HUDEP-2 (cell line): ENCODE results near the gene TSC1.

Experiments
- DNase-seq, 76 experiments: peaks; one replicate each; lab custom pipeline; 2025; ENCODE audit not compliant: unreplicated experiment in 76 of 76; lab: John Stamatoyannopoulos, UW

Gene TSC1

GRCh38 chr9:132873403-132873802, 71.0 kb downstream of the TSC1 start:
- DNase-seq = no peak

DNA sequence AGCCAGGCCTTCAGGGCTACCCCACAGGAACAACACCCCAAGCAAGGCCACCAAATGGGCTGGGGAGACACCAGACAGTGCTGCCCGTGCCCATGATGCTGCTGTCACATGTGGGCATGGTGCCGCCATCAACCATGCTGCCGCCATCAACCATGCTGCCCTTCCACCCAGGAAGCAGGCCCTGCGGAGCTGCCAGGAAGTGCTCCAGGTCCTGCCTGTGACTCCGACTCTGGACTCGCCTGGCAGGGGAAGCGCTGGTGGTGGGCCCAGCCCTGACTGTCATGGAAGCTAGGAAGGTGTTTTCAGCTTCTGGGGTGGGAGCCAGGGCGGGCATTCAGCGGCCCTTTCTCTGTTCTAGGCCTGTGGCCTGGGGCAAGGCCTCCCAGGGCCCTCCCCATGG, 75.2 kb downstream of the TSC1 start:
- DNase-seq = no peak

GRCh38 chr9:132866898-132867297, 77.5 kb downstream of the TSC1 start:
- DNase-seq = no peak

DNA sequence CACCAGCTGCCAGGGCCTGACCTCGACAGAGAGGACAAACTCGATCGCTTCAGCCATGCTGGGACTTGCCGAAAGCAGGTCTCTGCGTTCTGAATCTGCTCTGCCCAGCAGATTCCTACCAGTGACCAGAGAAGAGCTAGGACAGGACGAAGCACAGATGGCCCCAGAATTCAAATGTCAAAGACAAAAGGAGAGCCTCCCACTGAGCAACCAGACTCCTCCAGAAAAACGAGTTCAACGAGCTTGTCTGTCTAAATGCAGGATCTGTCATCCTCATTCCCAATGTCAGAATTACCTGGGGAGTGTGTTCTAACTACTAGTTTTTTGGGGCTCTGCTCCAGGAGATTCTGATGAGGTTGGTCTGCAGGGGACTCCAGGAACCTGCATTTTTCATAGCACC, 79.7 kb downstream of the TSC1 start:
- DNase-seq = no peak

DNA sequence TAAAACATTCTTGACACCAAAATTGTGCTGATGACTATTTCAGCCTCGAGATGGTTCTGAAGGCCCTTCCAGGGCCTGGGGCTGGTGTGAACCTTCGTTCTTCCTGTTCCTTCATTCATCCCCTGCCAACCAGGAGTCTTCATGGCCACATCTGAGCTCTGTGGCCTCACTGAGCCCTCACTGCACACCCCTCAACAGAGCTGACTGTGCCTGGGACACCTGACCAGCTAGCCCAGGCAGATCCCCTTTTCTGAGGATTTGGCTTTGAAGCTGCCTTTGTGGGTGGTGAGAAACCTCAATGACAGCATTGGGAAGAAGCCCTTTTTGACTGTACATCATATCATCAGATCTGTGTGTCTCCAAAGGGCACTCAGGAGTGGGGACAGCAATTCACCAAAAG, 80.1 kb downstream of the TSC1 start:
- DNase-seq = no peak

DNA sequence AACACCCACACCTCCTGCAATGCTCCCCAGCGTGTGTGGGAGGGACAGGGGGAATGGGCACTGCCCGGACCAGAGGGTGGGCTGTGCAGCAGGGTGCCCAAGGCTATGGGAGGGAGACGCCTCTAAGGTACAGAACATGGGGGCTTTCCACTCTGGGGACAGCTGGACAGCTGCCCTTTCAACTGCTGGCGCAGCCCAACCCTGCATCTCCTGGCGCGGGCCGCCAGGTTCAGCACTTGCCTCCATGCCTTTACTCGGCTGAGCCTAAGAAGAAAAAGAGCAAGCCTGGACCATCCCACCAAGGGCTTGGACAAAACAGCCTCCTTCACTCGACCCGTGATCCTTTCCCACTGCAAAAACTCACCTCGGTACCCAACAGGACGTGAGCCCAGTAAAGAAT, 81.3 kb downstream of the TSC1 start:
- DNase-seq = no peak

DNA sequence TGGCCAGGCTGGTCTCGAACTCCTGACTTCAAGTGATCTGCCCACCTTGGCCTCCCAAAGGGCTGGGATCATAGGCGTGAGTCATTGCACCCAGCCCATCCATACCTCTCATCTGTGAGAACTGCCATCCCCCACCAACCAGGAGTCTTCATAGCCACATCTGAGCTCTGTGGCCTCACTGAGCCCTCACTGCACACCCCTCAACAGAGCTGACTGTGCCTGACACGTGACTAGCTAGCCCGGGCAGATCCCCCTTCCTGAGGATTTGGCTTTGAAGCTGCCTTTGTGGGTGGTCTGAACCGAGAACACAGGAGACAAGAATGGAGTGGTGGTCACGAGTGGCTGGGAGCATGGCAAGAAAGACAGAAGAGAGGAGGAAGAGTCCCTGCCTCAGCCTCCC, 81.9 kb downstream of the TSC1 start:
- DNase-seq = no peak

GRCh38 chr9:132861666-132862065, 82.8 kb downstream of the TSC1 start:
- no peak for DNase-seq

DNA sequence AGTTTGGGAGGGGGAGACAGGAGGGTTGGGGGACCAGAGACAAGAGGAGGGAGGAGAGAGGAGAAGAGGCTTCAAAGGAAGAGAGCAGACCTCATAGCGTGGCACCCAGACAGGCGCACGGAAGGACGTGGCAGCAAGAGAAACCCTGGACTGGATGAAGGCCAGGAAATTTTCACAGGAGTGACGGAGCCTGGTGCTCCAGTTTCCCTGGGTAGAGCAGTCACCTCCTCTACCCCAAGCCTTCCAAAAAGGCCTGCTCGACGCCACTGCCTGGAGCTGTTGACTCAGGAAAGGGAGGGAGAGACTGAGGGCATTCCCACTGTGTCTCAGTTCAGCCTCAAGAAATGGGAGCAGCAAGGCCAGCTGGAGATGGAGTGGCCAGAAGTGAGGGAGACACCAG, 85.7 kb downstream of the TSC1 start:
- DNase-seq = no peak

- no peak for DNase-seq
Observed at GRCh38 chr9:132857616-132858342, 86.6 kb downstream of the TSC1 start.

- DNase-seq = no peak
Observed at GRCh38 chr9:132857031-132857430, 87.4 kb downstream of the TSC1 start.

DNA sequence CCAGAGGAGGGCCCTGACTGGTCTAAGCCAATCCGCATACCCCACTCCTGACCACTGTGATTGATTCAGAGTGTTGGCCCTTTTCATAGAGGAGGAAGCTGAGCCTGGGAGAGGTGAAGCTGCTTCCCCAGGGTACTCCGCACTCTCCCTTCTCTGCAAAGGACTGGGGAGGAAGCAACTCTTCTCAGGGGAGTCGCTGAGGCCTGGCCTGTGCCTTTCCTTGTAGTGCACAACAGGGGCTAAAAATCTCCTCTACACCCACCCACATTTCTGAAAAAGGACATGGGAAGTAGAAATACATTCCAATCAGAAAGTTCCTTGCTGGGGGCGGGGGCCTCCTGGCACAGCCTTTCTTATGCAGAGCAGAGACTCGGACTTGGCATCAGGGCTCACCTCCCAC, 88.5 kb downstream of the TSC1 start:
- no peak for DNase-seq

DNA sequence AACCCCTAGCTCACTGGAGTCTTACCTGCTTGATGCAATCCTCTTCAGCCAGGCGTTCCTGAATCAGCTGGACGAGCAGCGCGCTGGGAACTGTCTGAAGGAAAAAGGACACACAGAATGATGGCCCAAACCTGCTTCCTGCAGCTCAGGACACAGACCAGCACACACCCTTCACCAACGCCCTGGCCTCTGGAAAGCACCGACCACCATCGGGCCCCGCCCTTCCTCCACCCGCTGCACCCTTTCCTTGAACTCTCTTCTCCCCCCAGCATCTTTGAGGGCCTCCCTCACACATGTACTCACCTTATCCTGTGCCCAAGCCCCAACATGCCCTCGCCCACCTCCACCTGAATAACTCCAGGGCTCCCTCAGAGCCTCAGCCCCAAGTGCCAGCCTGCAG, 89.6 kb downstream of the TSC1 start:
- DNase-seq = no peak

- DNase-seq = no peak
Observed at GRCh38 chr9:132853482-132853881, 90.9 kb downstream of the TSC1 start.

GRCh38 chr9:132849185-132849706, 95.2 kb downstream of the TSC1 start:
- DNase-seq = peak in 14 of 76 experiments; percentile 6 to 46 (median 18)

DNA sequence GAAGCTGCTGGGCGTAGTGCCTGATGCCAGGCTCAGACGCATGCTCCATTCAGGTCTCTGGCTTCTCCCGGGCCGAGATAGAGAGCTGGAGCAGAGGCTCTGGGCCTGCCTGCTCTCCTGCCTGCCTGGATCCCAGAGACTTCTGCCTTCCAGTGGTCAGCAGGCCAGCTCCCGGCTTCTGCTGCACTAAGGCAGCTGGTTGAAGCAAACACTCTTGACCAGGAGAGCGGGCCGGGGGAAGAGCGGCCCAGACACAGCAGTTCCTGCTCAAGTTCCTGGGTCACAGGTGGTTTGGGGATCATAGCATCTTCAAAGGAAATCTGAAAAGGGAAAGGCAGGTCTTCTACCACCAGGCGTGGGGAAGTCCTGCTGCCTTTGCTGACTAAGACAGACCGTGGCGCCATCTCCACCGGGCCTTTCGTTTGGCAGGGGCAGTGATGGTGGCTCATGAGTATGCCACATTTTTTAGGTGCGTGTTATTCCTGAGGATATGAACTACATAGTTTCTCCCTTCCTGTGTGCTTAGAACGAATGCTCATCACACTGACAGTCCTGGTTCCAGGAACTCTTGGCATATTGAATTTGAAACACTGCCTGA, 97.4 kb downstream of the TSC1 start:
- DNase-seq = no peak

DNA sequence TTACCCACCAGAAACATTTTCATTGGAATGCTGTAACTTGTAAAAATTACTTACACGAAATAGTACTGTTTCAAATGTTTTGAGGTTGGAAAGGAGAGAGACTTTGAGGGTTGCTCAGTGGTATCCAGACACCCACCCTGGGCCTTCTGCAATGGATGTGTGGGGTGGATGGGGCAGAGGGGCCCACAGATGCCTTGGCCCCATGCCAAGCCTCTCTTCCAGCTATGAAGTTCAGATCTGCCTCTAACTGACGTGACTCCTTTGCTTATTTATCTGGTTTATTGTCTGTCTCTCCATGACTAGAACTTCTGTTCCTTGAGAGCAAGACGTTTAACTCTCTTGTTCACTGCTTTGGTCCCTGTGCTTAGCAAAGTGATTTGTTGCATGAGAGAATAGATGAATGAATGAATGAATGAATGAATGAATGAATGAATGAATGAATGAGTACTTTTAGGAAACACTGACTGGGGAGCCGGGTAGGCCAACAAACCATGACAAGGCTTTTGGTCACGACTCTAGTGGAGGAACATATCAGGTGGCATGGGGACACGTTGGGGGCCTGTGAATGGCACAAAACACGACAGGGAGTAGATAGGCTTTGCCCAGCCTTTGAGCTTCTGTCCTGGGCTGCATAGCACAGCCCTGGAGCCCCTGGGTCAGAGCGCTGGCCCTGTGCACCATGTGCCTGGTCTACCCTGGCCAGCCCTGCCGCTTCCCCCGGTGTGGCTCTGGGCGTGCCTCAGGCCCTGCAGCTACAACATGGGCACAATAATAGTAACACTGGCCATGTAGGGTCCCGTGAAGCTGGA, 98.1 kb downstream of the TSC1 start:
- DNase-seq = no peak

DNA sequence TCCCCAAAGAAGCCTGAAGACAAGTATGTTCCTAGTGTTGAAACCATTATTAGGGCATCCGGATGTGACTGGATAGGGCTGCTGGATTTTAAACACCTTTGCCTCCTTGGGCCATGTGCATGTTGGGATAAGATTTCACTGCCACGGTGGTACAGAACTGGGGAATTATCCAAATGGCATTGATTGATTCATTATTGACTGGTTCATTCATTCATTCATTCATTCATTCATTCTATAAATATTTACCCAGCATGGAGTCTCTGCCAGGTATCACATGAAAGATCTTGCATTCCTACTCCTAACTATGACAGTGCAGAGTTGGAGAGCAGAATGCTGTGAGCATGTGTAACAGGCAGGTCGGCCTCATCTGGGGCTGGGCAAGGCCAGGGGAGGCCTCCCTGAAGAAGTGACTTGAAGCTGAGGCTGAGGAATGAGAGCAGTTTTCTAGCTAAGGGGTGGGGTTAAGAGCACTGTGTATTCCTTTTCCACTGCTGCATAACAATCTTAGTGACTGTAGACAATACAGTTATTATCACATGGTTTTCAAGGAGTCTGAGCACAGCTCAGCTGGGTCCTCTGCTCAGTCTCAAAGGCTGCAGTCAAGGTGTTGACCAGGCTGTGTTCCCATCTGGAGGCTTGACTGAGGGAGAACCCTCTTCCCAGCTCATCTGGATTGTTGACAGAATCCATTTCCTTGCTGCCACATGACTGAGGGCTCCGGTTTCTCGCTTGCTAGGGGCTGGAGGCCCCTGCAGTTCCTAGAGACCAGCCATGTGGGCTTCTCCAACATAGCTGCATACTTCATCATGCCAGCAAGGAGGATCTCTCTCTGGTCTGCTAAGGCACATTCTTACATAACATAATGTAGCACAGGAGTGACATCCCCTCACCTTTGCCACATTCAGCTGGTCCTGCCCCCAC, 102.0 kb downstream of the TSC1 start:
- no peak for DNase-seq
